ENCODE measurements around the gene SKP1. TPM values are rescaled to one million over a fixed set of nuclear protein-coding genes. Genes with fewer than 3 reads are reported as not detected.

SKP1 gene
- total and polyA plus RNA-seq, 4 donors = 129 to 407 (median 253) TPM

DNA sequence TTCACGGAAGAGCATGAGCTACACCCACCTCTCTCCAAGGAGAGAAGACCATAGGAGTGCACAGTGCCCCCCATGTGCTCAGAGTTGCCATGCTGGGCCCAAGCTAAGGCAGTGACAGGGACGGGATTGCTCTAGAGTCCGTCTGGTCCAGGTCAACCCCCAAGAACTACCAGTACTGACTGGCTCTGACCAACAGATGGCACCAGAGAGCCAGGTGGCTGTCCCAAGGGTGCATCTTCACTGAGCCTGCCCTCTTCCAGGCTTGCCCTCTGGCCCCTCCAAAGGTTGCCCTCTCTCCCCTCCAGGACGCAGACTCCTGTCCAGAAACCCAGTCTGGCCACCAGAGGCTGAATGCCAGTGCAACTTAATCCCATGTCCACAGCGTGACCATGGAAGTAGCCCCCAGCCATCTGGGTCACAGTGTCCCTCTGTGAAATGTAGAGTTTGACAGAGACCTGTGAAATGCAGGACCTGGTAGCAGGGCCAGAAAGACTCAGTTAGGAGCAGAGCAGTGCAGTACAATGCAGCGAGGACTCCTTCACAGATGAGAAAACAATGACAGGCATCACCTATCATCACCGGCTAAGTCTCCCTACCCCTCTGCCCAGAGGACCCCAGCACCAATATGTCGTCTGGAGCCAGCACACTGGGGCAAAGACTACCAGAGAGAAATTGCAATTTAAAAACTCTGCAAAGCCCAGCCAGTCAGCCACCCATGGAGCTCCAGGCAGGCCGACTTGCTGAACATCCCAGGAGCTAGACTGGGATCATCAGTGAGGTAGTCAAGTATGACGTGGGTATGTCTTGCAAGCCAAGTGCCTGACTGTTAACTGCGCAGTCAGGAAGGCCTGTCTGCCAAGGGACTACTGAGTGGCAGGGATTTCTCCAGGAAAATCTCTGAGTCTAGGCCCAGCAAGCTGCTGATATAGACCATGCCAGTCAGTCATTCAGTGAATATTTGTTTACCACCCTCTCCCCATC, 7.7 kb upstream of the SKP1 start (continued):
- no peak for TF ChIP-seq REST (IDR thresholded peaks at IDR 0.05)

- Histone ChIP-seq H3K36me3 (ENCODE audit: control insufficient read depth in 4 of 4, insufficient read depth in 3 of 4, low read depth in 1 of 4, low read length in 3 of 4) (no peaks in the 10 kb centered on the region), H3K9me3 (ENCODE audit: control insufficient read depth in 4 of 4, low read length in 3 of 4) (no peaks in the 10 kb centered on the region), H3K27ac (ENCODE audit: low read depth in 1 of 2, low read length in 2 of 2) (no peak overlapping the region), H3K4me3 (ENCODE audit: low read depth in 1 of 3, low read length in 3 of 3) (no peak overlapping the region), H3K4me1 (ENCODE audit: control insufficient read depth in 4 of 4, insufficient read depth in 4 of 4, low read length in 3 of 4) (peaks cover 0 to 2% (median 0%) of the 10 kb centered on the region in 4 donors), H3K27me3 (ENCODE audit: control insufficient read depth in 4 of 4, insufficient read depth in 4 of 4, low read length in 3 of 4) (no peaks in the 10 kb centered on the region), H3K9ac (ENCODE audit: low read depth in 1 of 2, low read length in 2 of 2) (no peak overlapping the region)
- DNase-seq (ENCODE audit: low spot score) = no peak
- TF ChIP-seq, protein P1, sequence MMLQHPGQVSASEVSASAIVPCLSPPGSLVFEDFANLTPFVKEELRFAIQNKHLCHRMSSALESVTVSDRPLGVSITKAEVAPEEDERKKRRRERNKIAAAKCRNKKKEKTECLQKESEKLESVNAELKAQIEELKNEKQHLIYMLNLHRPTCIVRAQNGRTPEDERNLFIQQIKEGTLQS (IDR thresholded peaks at IDR 0.05) = no peak
- TF ChIP-seq RXRA (IDR thresholded peaks at IDR 0.05) = no peak
- TF ChIP-seq CTCF (IDR thresholded peaks at IDR 0.05; ENCODE audit: low read depth, low read length, missing input control) = no peak
- no peak for TF ChIP-seq HNF4A (conservative IDR thresholded peaks at IDR 0.05)
- no peak for TF ChIP-seq TAF1 (conservative IDR thresholded peaks at IDR 0.05)
- no peak for TF ChIP-seq RAD21 (IDR thresholded peaks at IDR 0.05)
- TF ChIP-seq EGR1 (IDR thresholded peaks at IDR 0.05; ENCODE audit: low read depth in 2 of 2) = no peak
- no peak for TF ChIP-seq GABPA (IDR thresholded peaks at IDR 0.05 in 1 of 2, conservative IDR thresholded peaks at IDR 0.05 in 1 of 2)
- no peak for TF ChIP-seq HNF4G (IDR thresholded peaks at IDR 0.05)
- TF ChIP-seq REST (IDR thresholded peaks at IDR 0.05) = no peak
- TF ChIP-seq, protein P2, sequence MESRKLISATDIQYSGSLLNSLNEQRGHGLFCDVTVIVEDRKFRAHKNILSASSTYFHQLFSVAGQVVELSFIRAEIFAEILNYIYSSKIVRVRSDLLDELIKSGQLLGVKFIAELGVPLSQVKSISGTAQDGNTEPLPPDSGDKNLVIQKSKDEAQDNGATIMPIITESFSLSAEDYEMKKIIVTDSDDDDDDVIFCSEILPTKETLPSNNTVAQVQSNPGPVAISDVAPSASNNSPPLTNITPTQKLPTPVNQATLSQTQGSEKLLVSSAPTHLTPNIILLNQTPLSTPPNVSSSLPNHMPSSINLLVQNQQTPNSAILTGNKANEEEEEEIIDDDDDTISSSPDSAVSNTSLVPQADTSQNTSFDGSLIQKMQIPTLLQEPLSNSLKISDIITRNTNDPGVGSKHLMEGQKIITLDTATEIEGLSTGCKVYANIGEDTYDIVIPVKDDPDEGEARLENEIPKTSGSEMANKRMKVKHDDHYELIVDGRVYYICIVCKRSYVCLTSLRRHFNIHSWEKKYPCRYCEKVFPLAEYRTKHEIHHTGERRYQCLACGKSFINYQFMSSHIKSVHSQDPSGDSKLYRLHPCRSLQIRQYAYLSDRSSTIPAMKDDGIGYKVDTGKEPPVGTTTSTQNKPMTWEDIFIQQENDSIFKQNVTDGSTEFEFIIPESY (IDR thresholded peaks at IDR 0.05) = no peak
- TF ChIP-seq JUND (IDR thresholded peaks at IDR 0.05) = no peak
- no peak for TF ChIP-seq FOXA1 (IDR thresholded peaks at IDR 0.05)
- TF ChIP-seq FOXA2 (IDR thresholded peaks at IDR 0.05) = no peak
- TF ChIP-seq SP1 (IDR thresholded peaks at IDR 0.05) = no peak
- TF ChIP-seq YY1 (IDR thresholded peaks at IDR 0.05) = no peak
- no peak for TF ChIP-seq NR2F2 (IDR thresholded peaks at IDR 0.05)
- TF ChIP-seq, protein P3, sequence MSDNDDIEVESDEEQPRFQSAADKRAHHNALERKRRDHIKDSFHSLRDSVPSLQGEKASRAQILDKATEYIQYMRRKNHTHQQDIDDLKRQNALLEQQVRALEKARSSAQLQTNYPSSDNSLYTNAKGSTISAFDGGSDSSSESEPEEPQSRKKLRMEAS (IDR thresholded peaks at IDR 0.05) = no peak
These were observed 6.7 kb upstream of the SKP1 start for GRCh38 chr5:134183481-134183880.

All from liver (tissue), 9 donors.